T-helper 9 cell (primary cell): ENCODE measurements around the gene OSM.
"Not testable (repeated sequence)": the region's sequence is repeated elsewhere in the genome, so short reads cannot be mapped to it uniquely, and the experiment has no call there.

Experiments used
- DNase-seq: peaks from one replicate; pipeline ENCODE4 v3.0.0-alpha.2; 2020

OSM gene

GRCh38 chr22:30224161-30224857 is 42.3 kb downstream of the OSM start:
- DNase-seq: no peak

- DNase-seq: no peak
Measured at GRCh38 chr22:30223303-30223702, 43.3 kb downstream of the OSM start.

- no peak for DNase-seq
Measured at GRCh38 chr22:30222321-30222720, 44.3 kb downstream of the OSM start.

GRCh38 chr22:30221121-30221992 is 45.3 kb downstream of the OSM start:
- peak; percentile 33 for DNase-seq

- DNase-seq: no peak
Measured at GRCh38 chr22:30220338-30221012, 46.2 kb downstream of the OSM start.

- DNase-seq: no peak
Measured at GRCh38 chr22:30219668-30220278, 46.9 kb downstream of the OSM start.

- DNase-seq: no peak
Measured at GRCh38 chr22:30219049-30219654, 47.5 kb downstream of the OSM start.

- DNase-seq: no peak
Measured at GRCh38 chr22:30217698-30218560, 48.7 kb downstream of the OSM start.

- no peak for DNase-seq
Measured at GRCh38 chr22:30216710-30217109, 49.9 kb downstream of the OSM start.

GRCh38 chr22:30216272-30216671 is 50.4 kb downstream of the OSM start:
- not testable (repeated sequence) for DNase-seq

GRCh38 chr22:30214703-30215407 is 51.8 kb downstream of the OSM start:
- DNase-seq: no peak

GRCh38 chr22:30212996-30213441 is 53.6 kb downstream of the OSM start:
- no peak for DNase-seq
